Activated CD8-positive, alpha-beta memory T cell treated with anti-CD3 and anti-CD28 coated beads for 1 hour (primary cell): ENCODE data around the gene PPP2R5C.
A peak's percentile ranks its signal among the peaks of the same experiment; 100 is the strongest.
"Not testable (repeated sequence)": the region's sequence is repeated elsewhere in the genome, so short reads cannot be mapped to it uniquely, and the experiment has no call there.

Experiments used
- DNase-seq, 2 donors: peaks; one replicate each; pipeline ENCODE4 v3.0.0-alpha.2; 2020; ENCODE audit warnings: low read depth in 1 of 2; ENCODE audit errors: extremely low read depth in 1 of 2

Gene PPP2R5C

GRCh38 chr14:101749756-101750155, 11.8 kb upstream of the PPP2R5C start:
- DNase-seq: not testable (repeated sequence)

- DNase-seq: no peak
Measured at GRCh38 chr14:101754893-101755292, 6.6 kb upstream of the PPP2R5C start.

- no peak for DNase-seq
Measured at GRCh38 chr14:101755591-101756324, 5.8 kb upstream of the PPP2R5C start.

- DNase-seq: no peak
Measured at GRCh38 chr14:101757064-101757838, 4.3 kb upstream of the PPP2R5C start.

GRCh38 chr14:101757839-101758211, 3.7 kb upstream of the PPP2R5C start:
- no peak for DNase-seq

GRCh38 chr14:101758913-101759593, 2.5 kb upstream of the PPP2R5C start:
- no peak for DNase-seq

GRCh38 chr14:101760138-101761011, 1.1 kb upstream of the PPP2R5C start:
- peak; percentile 94 to 96 for DNase-seq

- peak; percentile 26 to 28 for DNase-seq
Measured at GRCh38 chr14:101761881-101762529, 496 bp downstream of the PPP2R5C start.

GRCh38 chr14:101762530-101763101, 1.1 kb downstream of the PPP2R5C start:
- no peak for DNase-seq

- DNase-seq: no peak
Measured at GRCh38 chr14:101763941-101764709, 2.6 kb downstream of the PPP2R5C start.

GRCh38 chr14:101767618-101768362, 6.3 kb downstream of the PPP2R5C start:
- no peak for DNase-seq

- no peak for DNase-seq
Measured at GRCh38 chr14:101770183-101770582, 8.7 kb downstream of the PPP2R5C start.

GRCh38 chr14:101772770-101773169, 11.3 kb downstream of the PPP2R5C start:
- no peak for DNase-seq

- DNase-seq: no peak
Measured at GRCh38 chr14:101773378-101773777, 11.9 kb downstream of the PPP2R5C start.

GRCh38 chr14:101774006-101774795, 12.7 kb downstream of the PPP2R5C start:
- no peak for DNase-seq

GRCh38 chr14:101774814-101775213, 13.3 kb downstream of the PPP2R5C start:
- DNase-seq: no peak

- DNase-seq: no peak
Measured at GRCh38 chr14:101775826-101776225, 14.3 kb downstream of the PPP2R5C start.

- no peak for DNase-seq
Measured at GRCh38 chr14:101776344-101776743, 14.8 kb downstream of the PPP2R5C start.
